ENCODE measurements around the gene NT5C.
A peak's percentile ranks its signal among the peaks of the same experiment; 100 is the strongest.

The NT5C gene

GRCh38 chr17:75152523-75152921 is 21.0 kb upstream of the NT5C start:
- Histone ChIP-seq H3K4me3 (ENCODE audit: low read depth, low read length) (no peak overlapping the region), H3K79me1 (ENCODE audit: low read length) (peaks cover 7% of the 10 kb centered on the region), H4K91ac (ENCODE audit: low read depth, low read length) (no peak overlapping the region), H3K4me1 (ENCODE audit: control insufficient read depth in 1 of 2, insufficient read depth in 2 of 2, low read length in 2 of 2) (peaks cover 0 to 10% of the 10 kb centered on the region in 2 experiments), H2BK12ac (ENCODE audit: low read length) (no peak overlapping the region), H4K8ac (ENCODE audit: low read depth, low read length) (no peak overlapping the region), H3K9me3 (ENCODE audit: insufficient read depth, low read depth, low read length) (no peaks in the 10 kb centered on the region), H3K18ac (ENCODE audit: low read length) (no peak overlapping the region), H3K27ac (ENCODE audit: low read depth, low read length) (no peak overlapping the region), H2BK120ac (ENCODE audit: insufficient read depth, low read length, poor library complexity) (no peak overlapping the region), H3K4ac (ENCODE audit: low read depth, low read length) (peak overlapping the region; percentile 96), H2AK5ac (ENCODE audit: low read length) (no peak overlapping the region), H3K4me2 (ENCODE audit: low read length) (peak overlapping the region; percentile 99), H3K36me3 (ENCODE audit: control insufficient read depth in 1 of 2, insufficient read depth in 2 of 2, low read length in 2 of 2) (peaks cover 6 to 9% of the 10 kb centered on the region in 2 experiments), H3K27me3 (ENCODE audit: insufficient read depth, low read length) (no peaks in the 10 kb centered on the region), H3K79me2 (ENCODE audit: control insufficient read depth, insufficient read depth, low read length, poor library complexity) (peaks cover 23% of the 10 kb centered on the region), H2BK5ac (ENCODE audit: low read depth, low read length, poor library complexity) (no peak overlapping the region), H2AFZ (ENCODE audit: insufficient read depth, low read length, poor library complexity) (no peak overlapping the region), H3K9ac (ENCODE audit: low read length) (no peak overlapping the region), H3K23ac (ENCODE audit: low read length) (no peak overlapping the region), H3K14ac (ENCODE audit: low read length) (no peak overlapping the region), H4K12ac (ENCODE audit: low read depth, low read length) (no peak overlapping the region)
- DNase-seq = no peak
- no CpG with 5 or more reads among the region's 6 CpGs for WGBS (ENCODE audit: extremely low coverage, insufficient coverage, insufficient read length)

GRCh38 chr17:75151930-75152329 is 20.4 kb upstream of the NT5C start:
- DNase-seq = peak in 1 of 2 donors; percentile 65
- peak overlapping the region; percentile 71 for H3K4ac ChIP-seq (ENCODE audit: low read depth, low read length)
- no peak overlapping the region for H3K18ac ChIP-seq (ENCODE audit: low read length)
- H3K36me3 ChIP-seq (ENCODE audit: control insufficient read depth in 1 of 2, insufficient read depth in 2 of 2, low read length in 2 of 2) = peaks cover 10 to 15% of the 10 kb centered on the region in 2 experiments
- no CpG with 5 or more reads among the region's 6 CpGs for WGBS (ENCODE audit: extremely low coverage, insufficient coverage, insufficient read length)
- no peak overlapping the region for H3K4me2 ChIP-seq (ENCODE audit: low read length)
- no peak overlapping the region for H3K14ac ChIP-seq (ENCODE audit: low read length)
- H3K79me1 ChIP-seq (ENCODE audit: low read length) = peaks cover 7% of the 10 kb centered on the region
- no peak overlapping the region for H2AK5ac ChIP-seq (ENCODE audit: low read length)
- no peak overlapping the region for H4K12ac ChIP-seq (ENCODE audit: low read depth, low read length)
- no peak overlapping the region for H4K8ac ChIP-seq (ENCODE audit: low read depth, low read length)
- H3K9ac ChIP-seq (ENCODE audit: low read length) = no peak overlapping the region
- H3K79me2 ChIP-seq (ENCODE audit: control insufficient read depth, insufficient read depth, low read length, poor library complexity) = peaks cover 23% of the 10 kb centered on the region
- H2BK12ac ChIP-seq (ENCODE audit: low read length) = no peak overlapping the region
- H3K27me3 ChIP-seq (ENCODE audit: insufficient read depth, low read length) = no peaks in the 10 kb centered on the region
- no peak overlapping the region for H2BK120ac ChIP-seq (ENCODE audit: insufficient read depth, low read length, poor library complexity)
- no peak overlapping the region for H3K27ac ChIP-seq (ENCODE audit: low read depth, low read length)
- no peaks in the 10 kb centered on the region for H3K9me3 ChIP-seq (ENCODE audit: insufficient read depth, low read depth, low read length)
- no peak overlapping the region for H2AFZ ChIP-seq (ENCODE audit: insufficient read depth, low read length, poor library complexity)
- no peak overlapping the region for H4K91ac ChIP-seq (ENCODE audit: low read depth, low read length)
- no peak overlapping the region for H3K23ac ChIP-seq (ENCODE audit: low read length)
- H2BK5ac ChIP-seq (ENCODE audit: low read depth, low read length, poor library complexity) = no peak overlapping the region
- H3K4me1 ChIP-seq (ENCODE audit: control insufficient read depth in 1 of 2, insufficient read depth in 2 of 2, low read length in 2 of 2) = peaks cover 0 to 10% of the 10 kb centered on the region in 2 experiments
- no peak overlapping the region for H3K4me3 ChIP-seq (ENCODE audit: low read depth, low read length)

- no peak overlapping the region for H2AFZ ChIP-seq (ENCODE audit: insufficient read depth, low read length, poor library complexity)
- H3K27me3 ChIP-seq (ENCODE audit: insufficient read depth, low read length) = no peaks in the 10 kb centered on the region
- no CpG with 5 or more reads among the region's 6 CpGs for WGBS (ENCODE audit: extremely low coverage, insufficient coverage, insufficient read length)
These were observed 16.5 kb upstream of the NT5C start for GRCh38 chr17:75147878-75148546.

GRCh38 chr17:75146592-75146991 is 15.1 kb upstream of the NT5C start:
- H2BK5ac ChIP-seq (ENCODE audit: low read depth, low read length, poor library complexity) = no peak overlapping the region
- no peaks in the 10 kb centered on the region for H3K9me3 ChIP-seq (ENCODE audit: insufficient read depth, low read depth, low read length)
- H3K23ac ChIP-seq (ENCODE audit: low read length) = no peak overlapping the region
- peak; percentile 37 to 84 for DNase-seq
- no peak overlapping the region for H2BK120ac ChIP-seq (ENCODE audit: insufficient read depth, low read length, poor library complexity)
- H3K4ac ChIP-seq (ENCODE audit: low read depth, low read length) = no peak overlapping the region
- H3K4me2 ChIP-seq (ENCODE audit: low read length) = no peak overlapping the region
- no peaks in the 10 kb centered on the region for H3K4me1 ChIP-seq (ENCODE audit: control insufficient read depth in 1 of 2, insufficient read depth in 2 of 2, low read length in 2 of 2)
- no peak overlapping the region for H3K9ac ChIP-seq (ENCODE audit: low read length)
- H3K79me2 ChIP-seq (ENCODE audit: control insufficient read depth, insufficient read depth, low read length, poor library complexity) = peaks cover 9% of the 10 kb centered on the region
- no peak overlapping the region for H2BK12ac ChIP-seq (ENCODE audit: low read length)
- no peak overlapping the region for H3K27ac ChIP-seq (ENCODE audit: low read depth, low read length)
- WGBS (ENCODE audit: extremely low coverage, insufficient coverage, insufficient read length) = no CpG with 5 or more reads among the region's 3 CpGs
- no peak overlapping the region for H2AK5ac ChIP-seq (ENCODE audit: low read length)
- peaks cover 48 to 60% of the 10 kb centered on the region in 2 experiments for H3K36me3 ChIP-seq (ENCODE audit: control insufficient read depth in 1 of 2, insufficient read depth in 2 of 2, low read length in 2 of 2)
- no peak overlapping the region for H2AFZ ChIP-seq (ENCODE audit: insufficient read depth, low read length, poor library complexity)
- no peak overlapping the region for H4K8ac ChIP-seq (ENCODE audit: low read depth, low read length)
- H4K91ac ChIP-seq (ENCODE audit: low read depth, low read length) = no peak overlapping the region
- no peaks in the 10 kb centered on the region for H3K79me1 ChIP-seq (ENCODE audit: low read length)
- H3K18ac ChIP-seq (ENCODE audit: low read length) = no peak overlapping the region
- no peak overlapping the region for H3K4me3 ChIP-seq (ENCODE audit: low read depth, low read length)
- no peak overlapping the region for H4K12ac ChIP-seq (ENCODE audit: low read depth, low read length)
- no peak overlapping the region for H3K14ac ChIP-seq (ENCODE audit: low read length)
- H3K27me3 ChIP-seq (ENCODE audit: insufficient read depth, low read length) = no peaks in the 10 kb centered on the region

More at GRCh38 chr17:75147878-75148546, 16.5 kb upstream of the NT5C start:
- no peak overlapping the region for H2BK5ac ChIP-seq (ENCODE audit: low read depth, low read length, poor library complexity)
- no peak overlapping the region for H3K4me3 ChIP-seq (ENCODE audit: low read depth, low read length)
- no peak overlapping the region for H2BK12ac ChIP-seq (ENCODE audit: low read length)
- no peak overlapping the region for H3K4ac ChIP-seq (ENCODE audit: low read depth, low read length)
- DNase-seq = no peak
- no peak overlapping the region for H3K18ac ChIP-seq (ENCODE audit: low read length)
- H3K79me1 ChIP-seq (ENCODE audit: low read length) = no peaks in the 10 kb centered on the region
- H3K4me2 ChIP-seq (ENCODE audit: low read length) = no peak overlapping the region
- H3K4me1 ChIP-seq (ENCODE audit: control insufficient read depth in 1 of 2, insufficient read depth in 2 of 2, low read length in 2 of 2) = peaks cover 0 to 3% of the 10 kb centered on the region in 2 experiments
- no peak overlapping the region for H2AK5ac ChIP-seq (ENCODE audit: low read length)
- H3K23ac ChIP-seq (ENCODE audit: low read length) = no peak overlapping the region
- peaks cover 12% of the 10 kb centered on the region for H3K79me2 ChIP-seq (ENCODE audit: control insufficient read depth, insufficient read depth, low read length, poor library complexity)
- H3K36me3 ChIP-seq (ENCODE audit: control insufficient read depth in 1 of 2, insufficient read depth in 2 of 2, low read length in 2 of 2) = peaks cover 38 to 50% of the 10 kb centered on the region in 2 experiments
- H3K14ac ChIP-seq (ENCODE audit: low read length) = no peak overlapping the region
- no peak overlapping the region for H4K8ac ChIP-seq (ENCODE audit: low read depth, low read length)
- H3K9me3 ChIP-seq (ENCODE audit: insufficient read depth, low read depth, low read length) = no peaks in the 10 kb centered on the region
- no peak overlapping the region for H4K91ac ChIP-seq (ENCODE audit: low read depth, low read length)
- H4K12ac ChIP-seq (ENCODE audit: low read depth, low read length) = no peak overlapping the region
- H3K9ac ChIP-seq (ENCODE audit: low read length) = no peak overlapping the region
- H3K27ac ChIP-seq (ENCODE audit: low read depth, low read length) = no peak overlapping the region
- no peak overlapping the region for H2BK120ac ChIP-seq (ENCODE audit: insufficient read depth, low read length, poor library complexity)
